Measurements from ENCODE around the gene FKBP3.

Gene FKBP3

GRCh38 chr14:45078323-45078722 lies 56.0 kb downstream of the FKBP3 start:
- no peak for TF ChIP-seq CTCF (IDR thresholded peaks at IDR 0.05; ENCODE audit: borderline replicate concordance, insufficient read depth, low read depth, low read length)
- H3K4me3 ChIP-seq (ENCODE audit: low read depth, low read length), result no peak overlapping the region

DNA sequence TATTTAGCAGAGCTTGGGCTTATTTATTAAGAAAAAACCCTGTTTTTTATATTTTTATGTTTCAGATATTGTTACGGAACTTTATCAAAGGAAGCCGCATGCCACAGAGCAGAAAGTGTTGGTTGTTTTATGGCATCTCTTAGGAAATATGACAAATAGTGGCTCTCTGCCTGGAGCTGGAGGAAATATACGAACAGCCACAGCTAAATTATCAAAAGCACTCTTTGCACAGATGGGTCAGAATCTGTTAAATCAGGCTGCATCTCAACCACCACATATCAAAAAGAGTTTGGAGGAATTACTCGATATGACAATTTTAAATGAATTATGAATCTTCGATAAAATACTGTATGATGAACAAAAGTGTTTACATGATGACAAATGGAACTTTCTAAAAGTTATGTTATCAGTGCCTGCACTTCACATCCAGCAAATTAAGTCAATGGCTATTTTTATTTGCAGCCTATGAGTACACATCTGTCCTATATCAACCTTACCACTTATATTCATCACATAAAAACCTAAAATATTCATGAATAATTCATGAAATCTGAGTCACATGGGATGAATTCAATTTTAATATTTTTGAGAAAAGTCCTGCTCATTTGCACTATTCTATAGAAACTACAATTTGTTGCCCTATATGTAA lies 60.9 kb downstream of the FKBP3 start:
- H3K4me3 ChIP-seq (ENCODE audit: low read depth, low read length), result no peak overlapping the region
- TF ChIP-seq CTCF (IDR thresholded peaks at IDR 0.05; ENCODE audit: borderline replicate concordance, insufficient read depth, low read depth, low read length), result no peak

DNA sequence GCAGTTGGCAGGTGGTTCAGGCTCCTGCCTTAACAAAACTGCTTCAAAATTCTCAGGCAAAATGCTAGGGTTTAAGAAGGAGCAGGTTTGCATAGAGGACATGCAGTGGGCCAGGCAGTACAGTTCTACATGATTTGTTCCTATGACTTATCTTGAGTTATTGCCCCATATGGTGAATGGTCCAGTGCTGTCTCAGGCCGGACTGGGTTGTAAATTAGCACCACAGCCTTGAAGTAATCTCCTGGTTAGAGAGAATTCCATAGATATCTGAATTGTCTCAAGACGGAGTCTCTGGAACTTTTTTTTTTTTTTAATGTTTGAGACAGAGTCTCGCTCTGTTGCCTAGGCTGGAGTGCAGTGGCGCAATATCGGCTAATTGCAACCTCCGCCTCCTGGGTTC lies 62.2 kb downstream of the FKBP3 start:
- H3K4me3 ChIP-seq (ENCODE audit: low read depth, low read length), result no peak overlapping the region
- TF ChIP-seq CTCF (IDR thresholded peaks at IDR 0.05; ENCODE audit: borderline replicate concordance, insufficient read depth, low read depth, low read length), result no peak

GRCh38 chr14:45070215-45070614 lies 64.1 kb downstream of the FKBP3 start:
- no peak overlapping the region for H3K4me3 ChIP-seq (ENCODE audit: low read depth, low read length)
- TF ChIP-seq CTCF (IDR thresholded peaks at IDR 0.05; ENCODE audit: borderline replicate concordance, insufficient read depth, low read depth, low read length), result no peak

GRCh38 chr14:45068396-45068795 lies 65.9 kb downstream of the FKBP3 start:
- no peak for TF ChIP-seq CTCF (IDR thresholded peaks at IDR 0.05; ENCODE audit: borderline replicate concordance, insufficient read depth, low read depth, low read length)
- no peak overlapping the region for H3K4me3 ChIP-seq (ENCODE audit: low read depth, low read length)

DNA sequence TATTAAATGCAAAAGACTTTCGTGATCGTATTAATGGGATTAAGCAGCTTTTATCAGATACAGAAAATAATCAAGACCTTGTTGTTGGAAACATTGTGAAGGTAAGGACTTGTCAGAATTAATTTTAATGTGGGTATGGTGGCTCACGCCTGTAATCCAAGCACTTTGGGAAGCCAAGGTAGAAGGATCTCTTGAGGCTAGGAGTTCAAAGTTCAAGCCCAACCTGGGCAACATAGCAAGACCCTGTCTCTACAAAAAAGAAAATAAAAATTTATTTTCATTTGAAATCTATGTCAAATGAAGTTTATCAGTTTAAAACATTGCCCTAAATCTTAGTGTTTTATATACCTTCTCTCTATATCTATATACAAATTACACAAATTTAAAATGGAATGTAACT lies 67.6 kb downstream of the FKBP3 start:
- H3K4me3 ChIP-seq (ENCODE audit: low read depth, low read length), result no peak overlapping the region
- TF ChIP-seq CTCF (IDR thresholded peaks at IDR 0.05; ENCODE audit: borderline replicate concordance, insufficient read depth, low read depth, low read length), result no peak

- no peak overlapping the region for H3K4me3 ChIP-seq (ENCODE audit: low read depth, low read length)
- TF ChIP-seq CTCF (IDR thresholded peaks at IDR 0.05; ENCODE audit: borderline replicate concordance, insufficient read depth, low read depth, low read length), result no peak
Measured at GRCh38 chr14:45065956-45066355, 68.3 kb downstream of the FKBP3 start.

Data from GM12875 (cell line).